GM23338 (cell line): ENCODE data around the gene PRKCH.

Experiments used
- CREB1 ChIP-seq: fragments of 250-450 bp; sonication (Bioruptor Pico); IDR thresholded peaks from 2 replicates; pipeline ENCODE4 v1.5.0; 2020; ENCODE audit warnings: low read depth, mild to moderate bottlenecking, moderate library complexity
- CTCF ChIP-seq, 2 experiments: fragments of 200-600 bp in 1 of 2; sonication (generic) in 1 of 2; conservative IDR thresholded peaks; 2 replicates each; pipeline versions ENCODE4 v1.5.1 to v1.6.1; 2016 to 2017; ENCODE audit warnings: antibody characterized with exemption in 2 of 2, low read depth in 2 of 2, mild to moderate bottlenecking in 2 of 2, moderate library complexity in 1 of 2
- EZH2 ChIP-seq: fragments of 200-600 bp; sonication (generic); IDR thresholded peaks from one replicate; pipeline ENCODE4 v1.8.0; 2017; ENCODE audit warnings: antibody characterized with exemption, mild to moderate bottlenecking, low read depth; ENCODE audit not compliant: unreplicated experiment
- EZH2phosphoT487 ChIP-seq: fragments of 200-600 bp; sonication (generic); IDR thresholded peaks from one replicate; pipeline ENCODE4 v1.8.1; 2018; ENCODE audit warnings: antibody characterized with exemption; ENCODE audit not compliant: unreplicated experiment
- JUNB ChIP-seq: IDR thresholded peaks from one replicate; pipeline ENCODE4 v1.6.1; 2016; ENCODE audit warnings: antibody characterized with exemption; ENCODE audit not compliant: unreplicated experiment
- POLR2AphosphoS5 ChIP-seq: IDR thresholded peaks from 2 replicates; pipeline ENCODE4 v1.6.1; 2016; ENCODE audit warnings: antibody characterized with exemption, low read depth
- REST ChIP-seq: IDR thresholded peaks from one replicate; pipeline ENCODE4 v1.6.1; 2018; ENCODE audit warnings: antibody characterized with exemption; ENCODE audit not compliant: unreplicated experiment
- STAT1 ChIP-seq: IDR thresholded peaks from one replicate; pipeline ENCODE4 v1.6.1; 2016; ENCODE audit warnings: antibody characterized with exemption; ENCODE audit not compliant: unreplicated experiment
- ZNF114 ChIP-seq: fragments of 250-450 bp; sonication (Bioruptor Pico); IDR thresholded peaks from 2 replicates; pipeline ENCODE4 v1.5.0; 2020; ENCODE audit warnings: mild to moderate bottlenecking, moderate library complexity
- ZNF331 ChIP-seq: fragments of 250-450 bp; sonication (Bioruptor Pico); IDR thresholded peaks from 2 replicates; pipeline ENCODE4 v1.5.0; 2020; ENCODE audit warnings: low read depth, mild to moderate bottlenecking, moderate library complexity
- TF ChIP-seq, protein P1 (sequence below): IDR thresholded peaks from 2 replicates; pipeline ENCODE4 v1.6.1; 2016; ENCODE audit warnings: antibody characterized with exemption
- TF ChIP-seq, protein P2 (sequence below): fragments of 250-450 bp; sonication (Bioruptor Pico); IDR thresholded peaks from 2 replicates; pipeline ENCODE4 v1.5.0; 2020; ENCODE audit warnings: mild to moderate bottlenecking, moderate library complexity

DNA sequence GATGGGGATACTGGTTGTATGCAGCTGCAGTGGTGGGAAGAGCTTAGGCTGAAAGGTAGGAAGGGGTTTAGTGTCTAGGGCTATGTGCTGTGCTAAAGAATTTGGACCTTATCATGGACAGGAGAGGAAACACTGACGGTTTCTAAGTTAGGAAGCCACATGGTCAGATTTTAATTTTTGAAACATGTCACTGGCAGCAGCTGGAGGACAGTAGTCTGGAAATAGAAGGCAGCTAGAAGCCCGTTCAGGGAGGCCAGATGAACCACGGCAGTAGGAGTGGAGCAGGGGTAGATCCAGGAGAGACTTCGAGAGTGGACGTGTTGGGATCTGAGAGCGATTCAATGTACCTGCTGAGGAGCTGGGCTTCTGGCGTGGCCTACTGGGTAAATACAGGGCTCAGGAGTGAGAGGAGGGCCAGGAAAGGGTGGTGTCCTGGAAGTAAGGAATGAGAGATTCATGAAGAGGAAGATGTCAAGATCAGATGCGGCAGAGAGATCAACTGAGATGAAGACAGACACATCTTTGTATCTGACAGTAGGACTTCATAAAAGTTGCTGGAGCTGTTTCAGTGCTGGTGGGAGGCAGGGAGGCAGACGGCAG lies 64.9 kb downstream of the PRKCH start:
- no peak for TF ChIP-seq POLR2AphosphoS5
- no peak for TF ChIP-seq CTCF (conservative IDR thresholded peaks at IDR 0.05; ENCODE audit: low read depth in 2 of 2)
- no peak for TF ChIP-seq EZH2phosphoT487
- TF ChIP-seq EZH2, result no peak
- no peak for TF ChIP-seq REST
- no peak for TF ChIP-seq ZNF114 (CRISPR knock-in tag)
- TF ChIP-seq, protein P1, sequence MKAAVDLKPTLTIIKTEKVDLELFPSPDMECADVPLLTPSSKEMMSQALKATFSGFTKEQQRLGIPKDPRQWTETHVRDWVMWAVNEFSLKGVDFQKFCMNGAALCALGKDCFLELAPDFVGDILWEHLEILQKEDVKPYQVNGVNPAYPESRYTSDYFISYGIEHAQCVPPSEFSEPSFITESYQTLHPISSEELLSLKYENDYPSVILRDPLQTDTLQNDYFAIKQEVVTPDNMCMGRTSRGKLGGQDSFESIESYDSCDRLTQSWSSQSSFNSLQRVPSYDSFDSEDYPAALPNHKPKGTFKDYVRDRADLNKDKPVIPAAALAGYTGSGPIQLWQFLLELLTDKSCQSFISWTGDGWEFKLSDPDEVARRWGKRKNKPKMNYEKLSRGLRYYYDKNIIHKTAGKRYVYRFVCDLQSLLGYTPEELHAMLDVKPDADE, result no peak
- no peak for TF ChIP-seq JUNB
- TF ChIP-seq STAT1, result no peak
- TF ChIP-seq ZNF331 (CRISPR knock-in tag), result no peak
- TF ChIP-seq CREB1 (CRISPR knock-in tag), result no peak
- TF ChIP-seq, protein P2, sequence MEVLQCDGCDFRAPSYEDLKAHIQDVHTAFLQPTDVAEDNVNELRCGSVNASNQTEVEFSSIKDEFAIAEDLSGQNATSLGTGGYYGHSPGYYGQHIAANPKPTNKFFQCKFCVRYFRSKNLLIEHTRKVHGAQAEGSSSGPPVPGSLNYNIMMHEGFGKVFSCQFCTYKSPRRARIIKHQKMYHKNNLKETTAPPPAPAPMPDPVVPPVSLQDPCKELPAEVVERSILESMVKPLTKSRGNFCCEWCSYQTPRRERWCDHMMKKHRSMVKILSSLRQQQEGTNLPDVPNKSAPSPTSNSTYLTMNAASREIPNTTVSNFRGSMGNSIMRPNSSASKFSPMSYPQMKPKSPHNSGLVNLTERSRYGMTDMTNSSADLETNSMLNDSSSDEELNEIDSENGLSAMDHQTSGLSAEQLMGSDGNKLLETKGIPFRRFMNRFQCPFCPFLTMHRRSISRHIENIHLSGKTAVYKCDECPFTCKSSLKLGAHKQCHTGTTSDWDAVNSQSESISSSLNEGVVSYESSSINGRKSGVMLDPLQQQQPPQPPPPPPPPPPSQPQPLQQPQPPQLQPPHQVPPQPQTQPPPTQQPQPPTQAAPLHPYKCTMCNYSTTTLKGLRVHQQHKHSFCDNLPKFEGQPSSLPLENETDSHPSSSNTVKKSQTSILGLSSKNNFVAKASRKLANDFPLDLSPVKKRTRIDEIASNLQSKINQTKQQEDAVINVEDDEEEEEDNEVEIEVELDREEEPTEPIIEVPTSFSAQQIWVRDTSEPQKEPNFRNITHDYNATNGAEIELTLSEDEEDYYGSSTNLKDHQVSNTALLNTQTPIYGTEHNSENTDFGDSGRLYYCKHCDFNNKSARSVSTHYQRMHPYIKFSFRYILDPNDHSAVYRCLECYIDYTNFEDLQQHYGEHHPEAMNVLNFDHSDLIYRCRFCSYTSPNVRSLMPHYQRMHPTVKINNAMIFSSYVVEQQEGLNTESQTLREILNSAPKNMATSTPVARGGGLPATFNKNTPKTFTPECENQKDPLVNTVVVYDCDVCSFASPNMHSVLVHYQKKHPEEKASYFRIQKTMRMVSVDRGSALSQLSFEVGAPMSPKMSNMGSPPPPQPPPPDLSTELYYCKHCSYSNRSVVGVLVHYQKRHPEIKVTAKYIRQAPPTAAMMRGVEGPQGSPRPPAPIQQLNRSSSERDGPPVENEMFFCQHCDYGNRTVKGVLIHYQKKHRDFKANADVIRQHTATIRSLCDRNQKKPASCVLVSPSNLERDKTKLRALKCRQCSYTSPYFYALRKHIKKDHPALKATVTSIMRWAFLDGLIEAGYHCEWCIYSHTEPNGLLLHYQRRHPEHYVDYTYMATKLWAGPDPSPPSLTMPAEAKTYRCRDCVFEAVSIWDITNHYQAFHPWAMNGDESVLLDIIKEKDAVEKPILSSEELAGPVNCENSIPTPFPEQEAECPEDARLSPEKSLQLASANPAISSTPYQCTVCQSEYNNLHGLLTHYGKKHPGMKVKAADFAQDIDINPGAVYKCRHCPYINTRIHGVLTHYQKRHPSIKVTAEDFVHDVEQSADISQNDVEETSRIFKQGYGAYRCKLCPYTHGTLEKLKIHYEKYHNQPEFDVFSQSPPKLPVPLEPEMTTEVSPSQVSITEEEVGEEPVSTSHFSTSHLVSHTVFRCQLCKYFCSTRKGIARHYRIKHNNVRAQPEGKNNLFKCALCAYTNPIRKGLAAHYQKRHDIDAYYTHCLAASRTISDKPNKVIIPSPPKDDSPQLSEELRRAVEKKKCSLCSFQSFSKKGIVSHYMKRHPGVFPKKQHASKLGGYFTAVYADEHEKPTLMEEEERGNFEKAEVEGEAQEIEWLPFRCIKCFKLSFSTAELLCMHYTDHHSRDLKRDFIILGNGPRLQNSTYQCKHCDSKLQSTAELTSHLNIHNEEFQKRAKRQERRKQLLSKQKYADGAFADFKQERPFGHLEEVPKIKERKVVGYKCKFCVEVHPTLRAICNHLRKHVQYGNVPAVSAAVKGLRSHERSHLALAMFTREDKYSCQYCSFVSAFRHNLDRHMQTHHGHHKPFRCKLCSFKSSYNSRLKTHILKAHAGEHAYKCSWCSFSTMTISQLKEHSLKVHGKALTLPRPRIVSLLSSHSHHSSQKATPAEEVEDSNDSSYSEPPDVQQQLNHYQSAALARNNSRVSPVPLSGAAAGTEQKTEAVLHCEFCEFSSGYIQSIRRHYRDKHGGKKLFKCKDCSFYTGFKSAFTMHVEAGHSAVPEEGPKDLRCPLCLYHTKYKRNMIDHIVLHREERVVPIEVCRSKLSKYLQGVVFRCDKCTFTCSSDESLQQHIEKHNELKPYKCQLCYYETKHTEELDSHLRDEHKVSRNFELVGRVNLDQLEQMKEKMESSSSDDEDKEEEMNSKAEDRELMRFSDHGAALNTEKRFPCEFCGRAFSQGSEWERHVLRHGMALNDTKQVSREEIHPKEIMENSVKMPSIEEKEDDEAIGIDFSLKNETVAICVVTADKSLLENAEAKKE (CRISPR knock-in tag), result no peak
